Hepatocyte (in vitro differentiated cells): Measurements from ENCODE around the gene BMAL1. TPM values are rescaled to one million over a fixed set of nuclear protein-coding genes. Genes with fewer than 3 reads are reported as not detected.

Experiments
- DNase-seq: peaks from one replicate; pipeline ENCODE4 v3.0.0-alpha.2; 2016; ENCODE audit warnings: low spot score
- H2AFZ ChIP-seq: fragments of 200-600 bp; sonication (generic); 2 replicates; pipeline ENCODE4 v1.6.0; 2016; ENCODE audit warnings: antibody characterized with exemption, mild to moderate bottlenecking
- H3K27ac ChIP-seq: fragments of 200-600 bp; sonication (generic); 2 replicates; pipeline ENCODE4 v1.5.1; 2016; ENCODE audit warnings: mild to moderate bottlenecking
- H3K27me3 ChIP-seq: fragments of 200-600 bp; sonication (generic); 2 replicates; pipeline ENCODE4 v1.6.1; 2016
- H3K36me3 ChIP-seq: fragments of 200-600 bp; sonication (generic); replicated peaks from 2 replicates; pipeline ENCODE4 v1.5.1; 2016; ENCODE audit warnings: low read depth; ENCODE audit not compliant: insufficient read depth
- H3K4me1 ChIP-seq: fragments of 200-600 bp; sonication (generic); 2 replicates; pipeline ENCODE4 v1.5.1; 2016; ENCODE audit warnings: mild to moderate bottlenecking, moderate library complexity; ENCODE audit not compliant: insufficient read depth
- H3K4me2 ChIP-seq: fragments of 200-600 bp; sonication (generic); 2 replicates; pipeline ENCODE4 v1.6.0; 2016
- H3K4me3 ChIP-seq: fragments of 200-600 bp; sonication (generic); 2 replicates; pipeline ENCODE4 v1.5.1; 2016; ENCODE audit warnings: mild to moderate bottlenecking
- H3K79me2 ChIP-seq: fragments of 200-600 bp; sonication (generic); 2 replicates; pipeline ENCODE4 v1.6.0; 2017; ENCODE audit warnings: mild to moderate bottlenecking
- H3K9me2 ChIP-seq: fragments of 200-600 bp; sonication (generic); replicated peaks from 2 replicates; pipeline ENCODE4 v1.6.0; 2017; ENCODE audit warnings: mild to moderate bottlenecking; ENCODE audit not compliant: insufficient read depth
- H3K9me3 ChIP-seq: fragments of 200-600 bp; sonication (generic); 2 replicates; pipeline ENCODE4 v1.5.1; 2016; ENCODE audit warnings: low read depth, mild to moderate bottlenecking
- H4K20me1 ChIP-seq: fragments of 200-600 bp; sonication (generic); 2 replicates; pipeline ENCODE4 v1.6.0; 2016; ENCODE audit warnings: mild to moderate bottlenecking; ENCODE audit not compliant: insufficient read depth, poor library complexity, severe bottlenecking
- EZH2 ChIP-seq: fragments of 200-600 bp; sonication (generic); IDR thresholded peaks from 2 replicates; pipeline ENCODE4 v1.6.1; 2016; ENCODE audit warnings: antibody characterized with exemption, mild to moderate bottlenecking, borderline replicate concordance
- EZH2phosphoT487 ChIP-seq: fragments of 200-600 bp; sonication (generic); IDR thresholded peaks from one replicate; pipeline ENCODE4 v1.6.1; 2018; ENCODE audit warnings: antibody characterized with exemption, mild to moderate bottlenecking, low read depth, moderate library complexity; ENCODE audit not compliant: unreplicated experiment, severe bottlenecking
- whole genome bisulfite sequencing: methylation state at CpG from one replicate; pipeline ENCODE4 v1.1.6; 2016; ENCODE audit warnings: low lambda C conversion rate; ENCODE audit errors: missing lambda C conversion rate; 5-methylcytosine and 5-hydroxymethylcytosine counted together
- polyA plus RNA-seq: library from polyadenylated mRNA; unstranded; fragments of >200 nt; fragmentation: Nextera tagmentation; extraction: Ambion mirVana; gene quantifications from 2 replicates; pipeline ENCODE4 v1.2.1, GENCODE V29; 2016
- total RNA-seq: library from RNA; depleted of rRNA; stranded (reverse); fragments of >200 nt; gene quantifications from 2 replicates; pipeline ENCODE4 v1.2.3, GENCODE V29; 2014
- TF ChIP-seq, protein P1 (sequence below): fragments of 200-600 bp; sonication (generic); IDR thresholded peaks from 2 replicates; pipeline ENCODE4 v1.5.1; 2016; ENCODE audit warnings: antibody characterized with exemption, mild to moderate bottlenecking; ENCODE audit not compliant: poor library complexity

Gene BMAL1
- total and polyA plus RNA-seq, 2 experiments from 2014 or later = 8.7 to 12.7 TPM

DNA sequence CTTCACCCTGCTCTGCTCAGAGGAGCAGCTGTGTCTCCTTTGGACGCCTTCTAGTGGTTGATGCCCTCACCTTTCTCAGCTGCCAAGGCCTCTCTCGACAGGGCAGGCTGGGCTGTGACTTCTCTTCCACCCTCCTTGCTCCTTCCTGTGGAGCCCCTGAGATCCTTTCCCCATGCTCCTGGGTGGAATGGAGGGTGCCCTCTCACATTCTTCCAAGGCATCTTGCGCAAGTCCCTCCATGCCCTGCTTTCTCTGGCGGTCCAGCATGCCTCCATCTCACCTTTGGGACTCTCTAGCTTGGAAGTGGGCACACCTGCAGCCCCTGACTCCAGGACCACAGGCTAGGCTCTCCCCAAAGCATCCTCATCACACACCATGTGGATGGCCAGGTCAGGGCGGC is 68.9 kb downstream of the BMAL1 start:
- H3K9me2 ChIP-seq = no peaks in the 10 kb centered on the region
- no peak overlapping the region for H3K4me3 ChIP-seq
- no peak overlapping the region for H2AFZ ChIP-seq
- H3K27me3 ChIP-seq = no peaks in the 10 kb centered on the region
- H3K27ac ChIP-seq = no peak overlapping the region
- no peaks in the 10 kb centered on the region for H3K9me3 ChIP-seq
- H3K4me1 ChIP-seq = no peaks in the 10 kb centered on the region
- WGBS = 92% methylated on average over 5 of the region's 5 CpGs
- TF ChIP-seq EZH2phosphoT487 = no peak
- TF ChIP-seq EZH2 = no peak
- TF ChIP-seq, protein P1, sequence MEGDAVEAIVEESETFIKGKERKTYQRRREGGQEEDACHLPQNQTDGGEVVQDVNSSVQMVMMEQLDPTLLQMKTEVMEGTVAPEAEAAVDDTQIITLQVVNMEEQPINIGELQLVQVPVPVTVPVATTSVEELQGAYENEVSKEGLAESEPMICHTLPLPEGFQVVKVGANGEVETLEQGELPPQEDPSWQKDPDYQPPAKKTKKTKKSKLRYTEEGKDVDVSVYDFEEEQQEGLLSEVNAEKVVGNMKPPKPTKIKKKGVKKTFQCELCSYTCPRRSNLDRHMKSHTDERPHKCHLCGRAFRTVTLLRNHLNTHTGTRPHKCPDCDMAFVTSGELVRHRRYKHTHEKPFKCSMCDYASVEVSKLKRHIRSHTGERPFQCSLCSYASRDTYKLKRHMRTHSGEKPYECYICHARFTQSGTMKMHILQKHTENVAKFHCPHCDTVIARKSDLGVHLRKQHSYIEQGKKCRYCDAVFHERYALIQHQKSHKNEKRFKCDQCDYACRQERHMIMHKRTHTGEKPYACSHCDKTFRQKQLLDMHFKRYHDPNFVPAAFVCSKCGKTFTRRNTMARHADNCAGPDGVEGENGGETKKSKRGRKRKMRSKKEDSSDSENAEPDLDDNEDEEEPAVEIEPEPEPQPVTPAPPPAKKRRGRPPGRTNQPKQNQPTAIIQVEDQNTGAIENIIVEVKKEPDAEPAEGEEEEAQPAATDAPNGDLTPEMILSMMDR = no peak
- DNase-seq = no peak
- H3K79me2 ChIP-seq = no peaks in the 10 kb centered on the region
- H4K20me1 ChIP-seq = no peaks in the 10 kb centered on the region
- no peaks in the 10 kb centered on the region for H3K36me3 ChIP-seq
- no peak overlapping the region for H3K4me2 ChIP-seq

DNA sequence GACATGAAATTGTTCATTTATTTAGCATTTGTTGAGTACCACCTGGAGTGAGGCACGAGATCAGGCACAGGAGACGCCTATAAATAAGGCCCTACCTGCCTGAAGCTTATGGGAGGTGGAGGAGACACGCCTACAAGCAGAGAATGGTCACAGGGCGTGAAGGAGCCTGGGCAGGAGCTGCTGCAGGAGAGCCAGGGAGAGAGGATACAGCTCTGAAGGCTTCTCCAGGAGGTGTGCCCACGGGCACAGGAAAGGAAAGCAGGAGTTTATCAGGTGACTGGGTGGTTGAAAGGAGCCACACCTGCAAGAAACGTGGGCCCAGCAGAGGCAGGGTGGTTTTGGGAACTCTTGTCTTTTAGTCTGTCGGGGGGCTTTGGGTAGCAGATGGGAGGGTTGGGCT is 70.3 kb downstream of the BMAL1 start:
- WGBS = 82% methylated on average over 7 of the region's 7 CpGs
- Histone ChIP-seq H3K4me1 (no peaks in the 10 kb centered on the region), H3K9me3 (no peaks in the 10 kb centered on the region), H2AFZ (no peak overlapping the region), H3K9me2 (no peaks in the 10 kb centered on the region), H3K4me2 (no peak overlapping the region), H3K27me3 (no peaks in the 10 kb centered on the region), H3K27ac (no peak overlapping the region), H3K4me3 (no peak overlapping the region), H4K20me1 (no peaks in the 10 kb centered on the region), H3K36me3 (no peaks in the 10 kb centered on the region), H3K79me2 (no peaks in the 10 kb centered on the region)
- TF ChIP-seq, protein P1 = no peak
- TF ChIP-seq EZH2phosphoT487 (no peak), EZH2 (no peak)
- DNase-seq = no peak

DNA sequence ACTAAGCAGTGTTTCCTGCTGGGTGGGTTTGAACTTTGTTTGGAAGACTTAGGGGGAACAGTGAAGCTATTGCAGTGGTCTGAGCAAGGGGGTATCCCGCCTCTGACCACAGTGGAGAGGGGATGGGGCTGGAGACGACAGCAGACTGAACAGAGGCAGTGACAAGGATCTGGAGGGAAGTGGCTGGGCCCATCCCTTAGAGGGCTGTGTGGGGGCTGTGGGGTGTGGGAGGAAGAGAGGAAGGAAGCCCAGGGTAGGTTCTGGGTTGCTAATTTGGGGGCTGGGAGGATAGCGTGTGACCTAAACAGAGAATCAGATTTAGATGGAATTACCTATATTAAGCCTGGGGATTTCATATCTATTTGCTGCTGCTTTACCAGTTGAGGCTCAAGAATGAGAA is 70.7 kb downstream of the BMAL1 start:
- no peaks in the 10 kb centered on the region for H3K36me3 ChIP-seq
- no peaks in the 10 kb centered on the region for H3K9me3 ChIP-seq
- H3K9me2 ChIP-seq = no peaks in the 10 kb centered on the region
- no peak overlapping the region for H3K27ac ChIP-seq
- 97% methylated on average over 3 of the region's 3 CpGs for WGBS
- H4K20me1 ChIP-seq = no peaks in the 10 kb centered on the region
- no peak overlapping the region for H2AFZ ChIP-seq
- H3K4me3 ChIP-seq = no peak overlapping the region
- H3K27me3 ChIP-seq = no peaks in the 10 kb centered on the region
- no peaks in the 10 kb centered on the region for H3K4me1 ChIP-seq
- no peaks in the 10 kb centered on the region for H3K79me2 ChIP-seq
- DNase-seq = no peak
- TF ChIP-seq EZH2 = no peak
- TF ChIP-seq, protein P1 = no peak
- TF ChIP-seq EZH2phosphoT487 = no peak
- H3K4me2 ChIP-seq = no peak overlapping the region

DNA sequence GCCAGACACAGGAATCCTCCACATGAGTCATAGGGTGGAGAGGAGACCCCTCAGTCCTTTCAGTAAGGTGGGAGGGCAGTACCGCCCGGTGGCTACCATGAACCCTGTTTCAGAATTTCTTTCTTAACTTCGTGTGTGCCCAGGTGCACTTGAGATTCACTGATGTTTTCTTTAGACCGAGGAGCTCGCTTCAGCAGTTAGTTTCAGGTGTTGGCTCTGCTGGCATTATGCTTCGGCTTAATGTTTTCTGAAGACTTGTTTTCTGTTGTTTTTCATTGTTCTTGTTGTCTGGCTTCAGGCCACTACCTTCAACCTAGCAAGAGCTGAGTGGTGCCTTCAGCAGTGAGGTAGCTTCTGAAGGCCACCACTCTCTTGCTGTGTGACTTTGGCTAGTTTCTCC is 71.5 kb downstream of the BMAL1 start:
- 93% methylated on average over 6 of the region's 6 CpGs for WGBS
- Histone ChIP-seq H3K4me1 (no peaks in the 10 kb centered on the region), H3K27ac (no peak overlapping the region), H3K79me2 (no peaks in the 10 kb centered on the region), H3K9me2 (no peaks in the 10 kb centered on the region), H2AFZ (no peak overlapping the region), H3K9me3 (no peaks in the 10 kb centered on the region), H3K36me3 (no peaks in the 10 kb centered on the region), H3K4me2 (no peak overlapping the region), H3K4me3 (no peak overlapping the region), H4K20me1 (no peaks in the 10 kb centered on the region), H3K27me3 (no peaks in the 10 kb centered on the region)
- DNase-seq = no peak
- TF ChIP-seq EZH2phosphoT487 (no peak), EZH2 (no peak)
- TF ChIP-seq, protein P1 = no peak
